H1 (cell line): Measurements from ENCODE around the gene NASP. TPM values are rescaled to one million over a fixed set of nuclear protein-coding genes. Genes with fewer than 3 reads are reported as not detected.

ENCODE experiments used
- CTCF ChIA-PET: fragments of 300-600 bp; sonication (Branson Sonifier 250); formaldehyde crosslinking; loops from one replicate; lab custom pipeline; 2021; ENCODE audit not compliant: partially characterized antibody; lab: Charles Lee
- POLR2A ChIA-PET: fragments of 300-600 bp; sonication (Branson Sonifier 250); formaldehyde crosslinking; loops from one replicate; lab custom pipeline; 2021; ENCODE audit warnings: inconsistent platforms; ENCODE audit not compliant: partially characterized antibody; lab: Charles Lee
- DNase-seq, 2 experiments: peaks; one replicate each; pipeline versions ENCODE4 v3.0.0 to v3.0.0-alpha.2; 2010 to 2022; ENCODE audit warnings: low spot score in 2 of 2, low read depth in 1 of 2, mixed read lengths in 1 of 2
- FAIRE-seq: peaks from 2 replicates; lab custom pipeline; 2011; peaks lifted over from hg19 to GRCh38; lab: Jason Lieb, UNC
- H2AFZ ChIP-seq: 2 replicates; pipeline ENCODE4 v1.8.1; 2012; ENCODE audit warnings: low read length, inconsistent platforms
- H2AK5ac ChIP-seq: 2 replicates; pipeline ENCODE4 v1.6.1; 2013; ENCODE audit warnings: low read depth, low read length
- H2BK120ac ChIP-seq: replicated peaks from 2 replicates; pipeline ENCODE3; 2013; ENCODE audit warnings: low read depth, low read length, inconsistent platforms
- H2BK12ac ChIP-seq: 2 replicates; pipeline ENCODE4 v1.6.1; 2013; ENCODE audit warnings: low read depth, low read length
- H2BK15ac ChIP-seq: 2 replicates; pipeline ENCODE4 v1.6.1; 2013; ENCODE audit warnings: low read length
- H2BK20ac ChIP-seq: 2 replicates; pipeline ENCODE4 v1.6.1; 2013; ENCODE audit warnings: low read length
- H2BK5ac ChIP-seq: 2 replicates; pipeline ENCODE4 v1.6.1; 2013; ENCODE audit warnings: low read depth, low read length
- H3K14ac ChIP-seq: 2 replicates; pipeline ENCODE4 v1.6.1; 2013; ENCODE audit warnings: inconsistent platforms; ENCODE audit not compliant: insufficient read length
- H3K18ac ChIP-seq: 2 replicates; pipeline ENCODE4 v1.6.1; 2013; ENCODE audit warnings: low read length; ENCODE audit errors: extremely low read depth
- H3K23ac ChIP-seq: 2 replicates; pipeline ENCODE4 v1.6.1; 2013; ENCODE audit warnings: inconsistent platforms; ENCODE audit not compliant: insufficient read length
- H3K23me2 ChIP-seq: 2 replicates; pipeline ENCODE4 v1.6.1; 2013; ENCODE audit warnings: low read depth, low read length
- H3K27ac ChIP-seq: 2 replicates; pipeline ENCODE4 v1.6.1; 2011; ENCODE audit warnings: low read depth, low read length, inconsistent platforms
- H3K27me3 ChIP-seq, 4 experiments: replicated peaks in 1 of 4; 1 replicate in 1 of 4; 2 replicates in 3 of 4; pipeline versions ENCODE4 v1.6.1 to v1.8.1; 2011 to 2013; ENCODE audit warnings: low read length in 3 of 4, mild to moderate bottlenecking in 3 of 4, inconsistent platforms in 2 of 4, mixed read lengths in 2 of 4, moderate library complexity in 1 of 4; ENCODE audit not compliant: control insufficient read depth in 3 of 4, insufficient read depth in 3 of 4; ENCODE audit errors: extremely low read depth in 1 of 4
- H3K36me3 ChIP-seq, 4 experiments: 2 replicates each; pipeline versions ENCODE4 v1.6.1 to v1.8.1; 2011 to 2013; ENCODE audit warnings: mild to moderate bottlenecking in 4 of 4, low read length in 3 of 4, moderate library complexity in 2 of 4, control low read depth in 1 of 4, inconsistent platforms in 1 of 4; ENCODE audit not compliant: insufficient read depth in 4 of 4, control insufficient read depth in 2 of 4
- H3K4ac ChIP-seq: replicated peaks from 2 replicates; pipeline ENCODE3; 2013; ENCODE audit warnings: low read length, low read depth, mixed read lengths, inconsistent platforms; ENCODE audit not compliant: insufficient read length
- H3K4me1 ChIP-seq, 4 experiments: replicated peaks in 1 of 4; 1 replicate in 1 of 4; 2 replicates in 3 of 4; pipeline versions ENCODE4 v1.6.1 to v1.8.1; 2011 to 2013; ENCODE audit warnings: low read length in 3 of 4, inconsistent platforms in 2 of 4, mixed read lengths in 1 of 4; ENCODE audit not compliant: insufficient read depth in 4 of 4, control insufficient read depth in 3 of 4
- H3K4me2 ChIP-seq, 2 experiments: 2 replicates each; pipeline versions ENCODE4 v1.6.1 to v1.8.1; 2011 to 2013; ENCODE audit warnings: low read depth in 2 of 2, low read length in 2 of 2, control low read depth in 1 of 2, inconsistent platforms in 1 of 2, mild to moderate bottlenecking in 1 of 2; ENCODE audit not compliant: insufficient read depth in 1 of 2
- H3K4me3 ChIP-seq, 4 experiments: fragments of 200-600, 300-600 bp in 1 of 4; sonication (generic), shearing (Covaris generic), sonication (Bioruptor Twin) in 1 of 4; 2 replicates each; pipeline versions ENCODE4 v1.5.1 to v1.8.1; 2011 to 2016; ENCODE audit warnings: low read length in 4 of 4, low read depth in 3 of 4, control low read depth in 2 of 4, inconsistent platforms in 2 of 4, mild to moderate bottlenecking in 2 of 4, mixed read lengths in 1 of 4, moderate library complexity in 1 of 4; ENCODE audit not compliant: insufficient read depth in 2 of 4; ENCODE audit errors: extremely low read depth in 1 of 4
- H3K56ac ChIP-seq: replicated peaks from 2 replicates; pipeline ENCODE3; 2013; ENCODE audit warnings: low read depth, mild to moderate bottlenecking, mixed read lengths, low read length, inconsistent platforms; ENCODE audit not compliant: insufficient read length
- H3K79me1 ChIP-seq: 2 replicates; pipeline ENCODE4 v1.6.1; 2013; ENCODE audit warnings: low read depth, low read length, control low read depth
- H3K79me2 ChIP-seq, 2 experiments: 2 replicates each; pipeline versions ENCODE4 v1.6.1 to v1.8.1; 2012 to 2013; ENCODE audit warnings: low read length in 2 of 2, mild to moderate bottlenecking in 2 of 2, inconsistent platforms in 1 of 2; ENCODE audit not compliant: insufficient read depth in 2 of 2, control insufficient read depth in 1 of 2
- H3K9ac ChIP-seq, 4 experiments: replicated peaks in 1 of 4; 1 replicate in 1 of 4; 2 replicates in 3 of 4; pipeline versions ENCODE4 v1.6.1 to v1.8.1; 2011 to 2013; ENCODE audit warnings: low read depth in 3 of 4, low read length in 3 of 4, control low read depth in 2 of 4, mild to moderate bottlenecking in 2 of 4, moderate library complexity in 2 of 4, inconsistent platforms in 1 of 4; ENCODE audit errors: extremely low read depth in 1 of 4
- H3K9me3 ChIP-seq, 2 experiments: 2 replicates each; pipeline versions ENCODE4 v1.6.1 to v1.8.1; 2012 to 2013; ENCODE audit warnings: mild to moderate bottlenecking in 2 of 2, moderate library complexity in 2 of 2, control low read depth in 1 of 2, inconsistent platforms in 1 of 2, low read depth in 1 of 2, low read length in 1 of 2, mixed read lengths in 1 of 2; ENCODE audit not compliant: insufficient read depth in 2 of 2
- H4K20me1 ChIP-seq, 2 experiments: replicated peaks in 1 of 2; 2 replicates each; pipeline versions ENCODE3 to v1.8.1; 2011 to 2013; ENCODE audit warnings: inconsistent platforms in 2 of 2, low read length in 2 of 2, mild to moderate bottlenecking in 1 of 2; ENCODE audit not compliant: insufficient read depth in 2 of 2, control insufficient read depth in 1 of 2
- H4K5ac ChIP-seq: 2 replicates; pipeline ENCODE4 v1.6.1; 2013; ENCODE audit warnings: low read length, low read depth, mixed read lengths, inconsistent platforms; ENCODE audit not compliant: insufficient read length
- H4K8ac ChIP-seq: 2 replicates; pipeline ENCODE4 v1.8.0; 2013; ENCODE audit warnings: mild to moderate bottlenecking, moderate library complexity, low read length, inconsistent platforms; ENCODE audit not compliant: insufficient read depth; ENCODE audit errors: extremely low read depth
- H4K91ac ChIP-seq: replicated peaks from 2 replicates; pipeline ENCODE3; 2013; ENCODE audit warnings: low read length, mixed read lengths, inconsistent platforms; ENCODE audit not compliant: insufficient read length
- HDAC2 ChIP-seq, 2 experiments: fragments of 300-600 bp in 1 of 2; sonication (generic) in 1 of 2; IDR thresholded peaks; 2 replicates each; pipeline ENCODE4 v1.6.1; 2011 to 2012; ENCODE audit warnings: low read depth in 2 of 2, low read length in 2 of 2, mild to moderate bottlenecking in 2 of 2, moderate library complexity in 2 of 2, borderline replicate concordance in 1 of 2, inconsistent platforms in 1 of 2
- NANOG ChIP-seq: IDR thresholded peaks from 2 replicates; pipeline ENCODE4 v1.6.1; 2011; ENCODE audit warnings: low read length, low read depth, mild to moderate bottlenecking, inconsistent platforms; ENCODE audit not compliant: insufficient read depth, poor library complexity, severe bottlenecking
- POLR2A ChIP-seq, 2 experiments: IDR thresholded peaks; 1 replicate in 1 of 2; 2 replicates in 1 of 2; pipeline ENCODE4 v1.6.1; 2011; ENCODE audit warnings: low read depth in 2 of 2, low read length in 2 of 2, mild to moderate bottlenecking in 2 of 2; ENCODE audit errors: control extremely low read depth in 1 of 2
- WGBS, 2 experiments: shearing (Covaris generic) in 1 of 2; methylation state at CpG; one replicate each; pipeline versions ENCODE4 v1.1.6 to v1.1.7; 2013 to 2015; ENCODE audit warnings: low lambda C conversion rate in 2 of 2, mixed read lengths in 2 of 2, inconsistent platforms in 1 of 2, low coverage in 1 of 2, missing lambda C conversion rate in 1 of 2; ENCODE audit not compliant: insufficient replicate concordance in 2 of 2, insufficient coverage in 1 of 2, insufficient read length in 1 of 2; ENCODE audit errors: extremely low coverage in 1 of 2, missing lambda C conversion rate in 1 of 2; 5-methylcytosine and 5-hydroxymethylcytosine counted together
- polyA plus RNA-seq, 7 experiments: library from polyadenylated mRNA; depleted of rRNA in 3 of 7; stranded (reverse) in 5 of 7; unstranded in 2 of 7; fragments of >200 nt in 5 of 7; fragments of 200-250 nt in 2 of 7; gene quantifications; 1 replicate in 5 of 7; 2 replicates in 1 of 7; 4 replicates in 1 of 7; pipeline versions ENCODE4 v1.2.1 to v1.2.3, GENCODE V29; 2011 to 2013; ENCODE audit warnings: missing spikeins in 2 of 7, mixed read lengths in 2 of 7
- total RNA-seq: library from RNA; stranded (reverse); fragmentation: NEBNext Ultra II Directional; extraction: Animal tissue kit (Norgen Biotek cat#: 25700); gene quantifications from 2 replicates; pipeline ENCODE4 v1.2.1, GENCODE V29; 2021

NASP gene
- total and polyA plus RNA-seq, 2 of the 8 experiments (the other 6 are each of a cell fraction or from before 2014, with no cell fraction given), result 263 to 647 TPM

DNA sequence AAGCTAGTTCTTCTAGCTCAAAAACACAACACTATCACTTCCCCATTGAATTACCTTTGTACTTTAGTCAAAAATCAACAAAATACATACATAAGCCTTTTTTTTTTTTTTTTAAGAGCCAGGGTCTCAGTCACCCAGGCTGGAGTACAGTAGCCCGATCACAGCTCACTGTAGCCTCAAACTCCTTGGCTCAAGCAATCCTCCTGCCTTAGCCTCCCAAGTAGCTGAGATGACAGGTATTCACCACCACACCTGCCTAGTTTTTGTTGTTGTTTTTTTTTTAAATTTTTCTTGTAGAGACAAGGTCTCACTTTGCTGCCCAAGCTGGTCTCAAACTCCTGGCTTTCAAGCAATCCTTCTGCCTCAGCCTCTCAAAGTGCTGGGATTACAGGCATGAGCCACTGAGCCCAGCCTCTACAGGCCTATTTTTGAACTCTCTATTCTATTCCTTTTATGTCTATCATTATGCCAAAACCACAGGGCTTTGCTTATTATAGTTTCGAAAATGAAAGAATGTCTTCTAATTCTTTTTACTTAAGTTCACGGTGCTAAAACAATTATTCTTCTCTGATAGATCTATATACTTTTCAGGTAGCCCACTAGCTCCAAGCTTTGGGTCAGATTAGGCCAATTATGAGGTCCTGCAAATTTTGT, 72.9 kb downstream of the NASP start:
- no peak overlapping the region for H2BK120ac ChIP-seq
- H3K27ac ChIP-seq, result no peak overlapping the region
- peaks cover 2 to 6% of the 10 kb centered on the region in 2 experiments for H4K20me1 ChIP-seq
- no peak for TF ChIP-seq POLR2A (IDR thresholded peaks at IDR 0.05; ENCODE audit: control extremely low read depth in 1 of 2, low read depth in 2 of 2, low read length in 2 of 2)
- no peak for TF ChIP-seq HDAC2 (IDR thresholded peaks at IDR 0.05; ENCODE audit: borderline replicate concordance in 1 of 2, low read depth in 2 of 2, low read length in 2 of 2)
- TF ChIP-seq NANOG, result no peak
- H3K79me2 ChIP-seq, result peaks cover 0 to 21% of the 10 kb centered on the region in 2 experiments; a peak in 3 of 4 replicates
- H2AFZ ChIP-seq, result no peak overlapping the region
- H3K79me1 ChIP-seq, result no peaks in the 10 kb centered on the region; the same call in 1 of the 2 replicates
- H2BK5ac ChIP-seq, result no peak overlapping the region
- no peaks in the 10 kb centered on the region for H3K27me3 ChIP-seq
- no peaks in the 10 kb centered on the region for H3K23me2 ChIP-seq
- no peak overlapping the region for H2BK15ac ChIP-seq
- no peak overlapping the region for H3K9ac ChIP-seq
- no peak overlapping the region for H2BK12ac ChIP-seq
- H2AK5ac ChIP-seq, result no peak overlapping the region
- CTCF ChIA-PET, result interaction anchor here (0.6 kb wide), 1 partner anchor 657 kb away, joined by 3 read pairs; no protein-coding TSS in a partner anchor
- no peak overlapping the region for H3K23ac ChIP-seq
- H3K14ac ChIP-seq, result no peak overlapping the region
- peaks cover 30 to 91% (median 61%) of the 10 kb centered on the region in 4 experiments for H3K36me3 ChIP-seq
- no peak overlapping the region for H3K4ac ChIP-seq
- no peak overlapping the region for H4K5ac ChIP-seq
- H3K56ac ChIP-seq, result no peak overlapping the region
- DNase-seq, result no peak
- H3K18ac ChIP-seq, result no peak overlapping the region
- FAIRE-seq, result no peak
- H2BK20ac ChIP-seq, result no peak overlapping the region
- no peak overlapping the region for H3K4me3 ChIP-seq
- no peak overlapping the region for H3K4me2 ChIP-seq
- H3K9me3 ChIP-seq, result no peaks in the 10 kb centered on the region
- no peak overlapping the region for H4K91ac ChIP-seq
- H4K8ac ChIP-seq, result no peak overlapping the region; the same call in 1 of the 2 replicates
- WGBS, 2 experiments, result 99% methylated on average over 3 of the region's 3 CpGs; no CpG with 5 or more reads in 1 of the 2 experiments
- no peaks in the 10 kb centered on the region for H3K4me1 ChIP-seq
- POLR2A ChIA-PET, result interaction anchor here (0.6 to 1.6 kb wide), 3 partner anchors 9 to 259 kb away, joined by 3 to 5 read pairs (median 5); partner anchors contain the start of gene CCDC17
